Hepatocyte (in vitro differentiated cells): ENCODE data around the gene CCNK.

Experiments
- CTCF ChIP-seq: fragments of 200-600 bp; sonication (generic); IDR thresholded peaks from 2 replicates; pipeline ENCODE4 v1.5.1; 2016; ENCODE audit warnings: antibody characterized with exemption, mild to moderate bottlenecking; ENCODE audit not compliant: poor library complexity
- EZH2 ChIP-seq: fragments of 200-600 bp; sonication (generic); IDR thresholded peaks from 2 replicates; pipeline ENCODE4 v1.6.1; 2016; ENCODE audit warnings: antibody characterized with exemption, mild to moderate bottlenecking, borderline replicate concordance
- EZH2phosphoT487 ChIP-seq: fragments of 200-600 bp; sonication (generic); IDR thresholded peaks from one replicate; pipeline ENCODE4 v1.6.1; 2018; ENCODE audit warnings: antibody characterized with exemption, mild to moderate bottlenecking, low read depth, moderate library complexity; ENCODE audit not compliant: unreplicated experiment, severe bottlenecking

- TF ChIP-seq CTCF (no peak), EZH2 (no peak), EZH2phosphoT487 (no peak)
These were observed 23.9 kb downstream of the CCNK start for GRCh38 chr14:99505089-99505488.
